ENCODE results near the gene TGFA.

TGFA gene

GRCh38 chr2:70552501-70553333 is 909 bp downstream of the TGFA start:
- peak; percentile 63 for DNase-seq

GRCh38 chr2:70551167-70551566 is 2.5 kb downstream of the TGFA start:
- DNase-seq = no peak

- DNase-seq = no peak
Measured at GRCh38 chr2:70549962-70550361, 3.7 kb downstream of the TGFA start.

GRCh38 chr2:70549064-70549710 is 4.4 kb downstream of the TGFA start:
- DNase-seq = no peak

GRCh38 chr2:70548233-70548632 is 5.4 kb downstream of the TGFA start:
- no peak for DNase-seq

GRCh38 chr2:70546885-70547284 is 6.7 kb downstream of the TGFA start:
- no peak for DNase-seq

- DNase-seq = no peak
Measured at GRCh38 chr2:70546376-70546775, 7.2 kb downstream of the TGFA start.

- DNase-seq = no peak
Measured at GRCh38 chr2:70541481-70542020, 12.1 kb downstream of the TGFA start.

GRCh38 chr2:70537840-70538239 is 15.8 kb downstream of the TGFA start:
- no peak for DNase-seq

GRCh38 chr2:70536517-70537055 is 17.0 kb downstream of the TGFA start:
- no peak for DNase-seq

GRCh38 chr2:70535573-70535972 is 18.1 kb downstream of the TGFA start:
- DNase-seq = no peak

GRCh38 chr2:70534183-70534836 is 19.3 kb downstream of the TGFA start:
- DNase-seq = no peak

GRCh38 chr2:70532244-70532935 is 21.2 kb downstream of the TGFA start:
- no peak for DNase-seq

- DNase-seq = no peak
Measured at GRCh38 chr2:70531419-70532086, 22.1 kb downstream of the TGFA start.

- DNase-seq = no peak
Measured at GRCh38 chr2:70529610-70530009, 24.0 kb downstream of the TGFA start.

- DNase-seq = no peak
Measured at GRCh38 chr2:70528929-70529328, 24.7 kb downstream of the TGFA start.

GRCh38 chr2:70528276-70528675 is 25.4 kb downstream of the TGFA start:
- no peak for DNase-seq

- DNase-seq = no peak
Measured at GRCh38 chr2:70527447-70528080, 26.1 kb downstream of the TGFA start.

GRCh38 chr2:70526126-70526525 is 27.5 kb downstream of the TGFA start:
- DNase-seq = no peak

GRCh38 chr2:70525032-70525431 is 28.6 kb downstream of the TGFA start:
- DNase-seq = no peak
